ENCODE data around the gene NFU1.
"Not testable (repeated sequence)": the region's sequence is repeated elsewhere in the genome, so short reads cannot be mapped to it uniquely, and the experiment has no call there.

NFU1 gene

DNA sequence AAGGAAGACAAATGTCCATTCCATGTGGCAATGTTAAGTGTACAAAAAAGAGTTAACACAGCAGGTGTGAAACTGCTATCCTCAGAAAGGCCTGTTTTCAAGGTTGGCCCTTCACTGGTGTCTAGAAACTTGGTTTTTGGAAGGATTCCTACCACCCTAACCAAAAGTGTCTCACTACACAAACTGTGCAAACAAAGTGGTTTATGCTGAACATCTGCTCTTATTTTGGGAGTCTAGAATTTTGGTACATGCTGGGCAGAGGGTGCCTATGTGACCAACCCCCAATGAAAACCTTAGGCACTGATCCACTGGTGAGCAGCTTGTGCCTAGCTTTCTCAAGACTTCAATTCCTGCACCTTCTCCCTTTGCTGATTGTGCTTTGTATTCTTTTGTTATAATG, 64.5 kb downstream of the NFU1 start:
- TF ChIP-seq CTCF (conservative IDR thresholded peaks at IDR 0.05; ENCODE audit: low read length), result no peak
- no peak overlapping the region for H3K4me3 ChIP-seq (ENCODE audit: low read length)
- DNase-seq (ENCODE audit: low read depth), result no peak

DNA sequence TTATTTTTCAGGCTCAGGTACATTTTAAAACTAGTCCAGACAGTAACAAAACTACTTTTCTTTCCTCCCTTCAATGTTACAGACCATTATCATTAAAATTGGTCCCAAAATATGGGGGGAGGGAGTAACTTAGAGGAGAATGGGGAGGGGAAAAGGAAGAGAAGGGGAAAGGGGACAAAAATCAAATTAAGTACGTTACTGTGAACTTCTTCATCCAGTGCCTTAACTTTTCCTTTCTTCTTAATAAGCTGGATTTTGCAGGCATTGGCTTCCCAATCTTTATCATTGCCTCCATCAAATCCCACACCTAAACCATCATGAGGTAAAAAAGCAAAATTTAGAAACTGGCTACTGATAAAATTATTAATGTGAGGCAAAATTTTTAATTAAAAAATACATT, 67.4 kb downstream of the NFU1 start:
- H3K4me3 ChIP-seq (ENCODE audit: low read length), result no peak overlapping the region
- TF ChIP-seq CTCF (conservative IDR thresholded peaks at IDR 0.05; ENCODE audit: low read length), result no peak
- DNase-seq (ENCODE audit: low read depth), result no peak

GRCh38 chr2:69368588-69368987, 68.6 kb downstream of the NFU1 start:
- H3K4me3 ChIP-seq (ENCODE audit: low read length), result no peak overlapping the region
- no peak for DNase-seq (ENCODE audit: low read depth)
- no peak for TF ChIP-seq CTCF (conservative IDR thresholded peaks at IDR 0.05; ENCODE audit: low read length)

GRCh38 chr2:69359371-69359770, 77.9 kb downstream of the NFU1 start:
- no peak for TF ChIP-seq CTCF (conservative IDR thresholded peaks at IDR 0.05; ENCODE audit: low read length)
- no peak for DNase-seq (ENCODE audit: low read depth)
- no peak overlapping the region for H3K4me3 ChIP-seq (ENCODE audit: low read length)

DNA sequence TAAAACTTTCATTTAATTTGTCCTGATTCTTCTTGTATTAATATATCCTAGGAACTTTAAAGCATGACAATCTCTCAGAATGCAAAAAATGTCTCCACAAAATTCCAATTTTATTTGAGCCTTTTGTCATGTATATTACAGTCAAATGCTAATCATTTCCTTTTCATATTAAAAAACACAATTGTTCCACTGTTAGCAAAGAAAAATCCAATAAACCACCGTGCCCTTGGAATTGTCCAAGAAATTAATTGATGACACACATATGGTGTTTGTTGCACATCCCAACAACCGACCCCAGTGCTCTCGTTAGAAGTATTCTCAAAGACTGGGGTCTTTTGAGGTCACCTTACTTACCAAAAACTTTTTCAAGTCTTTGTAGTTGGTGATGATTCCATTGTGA, 78.3 kb downstream of the NFU1 start:
- no peak overlapping the region for H3K4me3 ChIP-seq (ENCODE audit: low read length)
- DNase-seq (ENCODE audit: low read depth), result no peak
- TF ChIP-seq CTCF (conservative IDR thresholded peaks at IDR 0.05; ENCODE audit: low read length), result no peak

DNA sequence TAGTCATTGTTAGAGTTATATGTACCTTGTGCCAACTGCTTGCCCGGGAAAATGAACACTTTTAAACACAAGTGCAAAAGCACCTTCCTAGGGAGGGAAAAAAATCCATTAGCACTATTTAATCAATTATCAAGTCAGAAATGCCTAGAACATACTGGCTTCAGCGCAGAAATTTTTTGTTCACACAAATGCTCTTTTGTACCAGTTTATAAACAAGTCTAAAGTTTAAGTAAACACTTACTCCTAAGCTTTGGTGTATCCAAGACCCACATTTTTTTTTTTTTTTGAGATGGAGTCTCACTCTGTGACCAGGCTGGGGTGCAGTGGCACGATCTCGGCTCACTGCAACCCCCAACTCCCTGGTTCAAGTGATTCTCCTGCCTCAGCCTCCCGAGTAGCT, 80.8 kb downstream of the NFU1 start:
- no peak overlapping the region for H3K4me3 ChIP-seq (ENCODE audit: low read length)
- DNase-seq (ENCODE audit: low read depth), result no peak
- no peak for TF ChIP-seq CTCF (conservative IDR thresholded peaks at IDR 0.05; ENCODE audit: low read length)

GRCh38 chr2:69354976-69355375, 82.3 kb downstream of the NFU1 start:
- DNase-seq (ENCODE audit: low read depth); H3K4me3 ChIP-seq (ENCODE audit: low read length): not testable (repeated sequence)

DNA sequence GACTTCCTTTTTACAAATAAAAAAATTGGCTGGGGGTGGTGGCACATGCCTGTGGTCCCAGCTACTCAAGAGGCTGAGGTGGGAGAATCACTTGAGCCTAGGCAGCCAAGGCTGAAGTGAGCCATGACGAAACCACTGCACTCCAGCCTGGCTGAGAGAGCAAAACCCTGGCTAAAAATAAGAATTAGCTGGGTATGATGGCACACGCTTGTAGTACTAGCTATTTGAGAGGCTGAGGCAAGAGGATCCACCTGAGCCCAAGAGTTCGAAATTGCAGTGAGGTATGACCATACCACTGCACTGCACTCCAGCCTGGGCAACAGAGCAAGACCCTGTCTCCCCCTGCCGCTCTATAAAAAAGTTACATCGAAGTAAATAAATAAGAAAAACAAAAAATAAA, 83.9 kb downstream of the NFU1 start:
- no peak overlapping the region for H3K4me3 ChIP-seq (ENCODE audit: low read length)
- DNase-seq (ENCODE audit: low read depth), result peak; percentile 46
- TF ChIP-seq CTCF (conservative IDR thresholded peaks at IDR 0.05; ENCODE audit: low read length), result no peak

Data from AG10803 (cell line).